C4-2B (cell line): ENCODE results near the gene STEAP1B.

Experiments used
- H3K27ac ChIP-seq: fragments of 450-650 bp; 2 replicates; pipeline ENCODE4 v1.5.1; 2017
- CTCF ChIP-seq: fragments of 450-650 bp; conservative IDR thresholded peaks from 2 replicates; pipeline ENCODE4 v1.5.1; 2017; ENCODE audit warnings: mild to moderate bottlenecking
- ZFX ChIP-seq: fragments of 450-650 bp; IDR thresholded peaks from 2 replicates; pipeline ENCODE4 v1.6.1; 2017

Gene STEAP1B

GRCh38 chr7:22427104-22427503, 72.9 kb downstream of the STEAP1B start:
- TF ChIP-seq ZFX (no peak), CTCF (no peak)
- H3K27ac ChIP-seq, result no peak overlapping the region

GRCh38 chr7:22426463-22427094, 73.4 kb downstream of the STEAP1B start:
- no peak overlapping the region for H3K27ac ChIP-seq
- no peak for TF ChIP-seq CTCF
- TF ChIP-seq ZFX, result no peak

GRCh38 chr7:22425361-22425760, 74.6 kb downstream of the STEAP1B start:
- TF ChIP-seq ZFX, result no peak
- TF ChIP-seq CTCF, result no peak
- H3K27ac ChIP-seq, result no peak overlapping the region

GRCh38 chr7:22422831-22423615, 77.0 kb downstream of the STEAP1B start:
- no peak for TF ChIP-seq ZFX
- TF ChIP-seq CTCF, result no peak
- no peak overlapping the region for H3K27ac ChIP-seq

GRCh38 chr7:22420973-22421635, 78.9 kb downstream of the STEAP1B start:
- TF ChIP-seq CTCF (no peak), ZFX (no peak)
- H3K27ac ChIP-seq, result no peak overlapping the region

- no peak overlapping the region for H3K27ac ChIP-seq
- TF ChIP-seq ZFX, result no peak
- no peak for TF ChIP-seq CTCF
Observed at GRCh38 chr7:22420008-22420407, 80.0 kb downstream of the STEAP1B start.

- no peak overlapping the region for H3K27ac ChIP-seq
- TF ChIP-seq CTCF (no peak), ZFX (no peak)
Observed at GRCh38 chr7:22419488-22419887, 80.5 kb downstream of the STEAP1B start.
